SK-N-SH treated with all-trans-retinoic acid at 6 μM for 48 hours (cell line): ENCODE measurements around the gene OTUD3.

Experiments used
- ARNTL ChIP-seq: fragments of 450-650 bp; formaldehyde crosslinking; IDR thresholded peaks from 2 replicates; pipeline ENCODE4 v1.5.0; 2020; ENCODE audit warnings: low read depth, mild to moderate bottlenecking, moderate library complexity, borderline replicate concordance
- CSDC2 ChIP-seq: fragments of 250-450 bp; sonication (Bioruptor Pico); IDR thresholded peaks from 2 replicates; pipeline ENCODE4 v1.5.0; 2020; ENCODE audit warnings: mild to moderate bottlenecking, moderate library complexity
- ESRRG ChIP-seq: fragments of 250-450 bp; sonication (Bioruptor Pico); IDR thresholded peaks from 2 replicates; pipeline ENCODE4 v1.6.1; 2021; ENCODE audit warnings: mild to moderate bottlenecking
- TF ChIP-seq, protein P1 (sequence below): fragments of 250-450 bp; sonication (Bioruptor Pico); IDR thresholded peaks from 2 replicates; pipeline ENCODE4 v1.8.0; 2020; ENCODE audit warnings: mild to moderate bottlenecking, moderate library complexity, borderline replicate concordance
- TF ChIP-seq, protein P2 (sequence below): fragments of 250-450 bp; sonication (Bioruptor Pico); IDR thresholded peaks from 2 replicates; pipeline ENCODE4 v1.8.0; 2021; ENCODE audit warnings: low read depth, mild to moderate bottlenecking, moderate library complexity, borderline replicate concordance

GRCh38 chr1:19889656-19890055 lies 7.5 kb downstream of the OTUD3 start:
- TF ChIP-seq ARNTL (CRISPR knock-in tag) = no peak
- TF ChIP-seq, protein P1, sequence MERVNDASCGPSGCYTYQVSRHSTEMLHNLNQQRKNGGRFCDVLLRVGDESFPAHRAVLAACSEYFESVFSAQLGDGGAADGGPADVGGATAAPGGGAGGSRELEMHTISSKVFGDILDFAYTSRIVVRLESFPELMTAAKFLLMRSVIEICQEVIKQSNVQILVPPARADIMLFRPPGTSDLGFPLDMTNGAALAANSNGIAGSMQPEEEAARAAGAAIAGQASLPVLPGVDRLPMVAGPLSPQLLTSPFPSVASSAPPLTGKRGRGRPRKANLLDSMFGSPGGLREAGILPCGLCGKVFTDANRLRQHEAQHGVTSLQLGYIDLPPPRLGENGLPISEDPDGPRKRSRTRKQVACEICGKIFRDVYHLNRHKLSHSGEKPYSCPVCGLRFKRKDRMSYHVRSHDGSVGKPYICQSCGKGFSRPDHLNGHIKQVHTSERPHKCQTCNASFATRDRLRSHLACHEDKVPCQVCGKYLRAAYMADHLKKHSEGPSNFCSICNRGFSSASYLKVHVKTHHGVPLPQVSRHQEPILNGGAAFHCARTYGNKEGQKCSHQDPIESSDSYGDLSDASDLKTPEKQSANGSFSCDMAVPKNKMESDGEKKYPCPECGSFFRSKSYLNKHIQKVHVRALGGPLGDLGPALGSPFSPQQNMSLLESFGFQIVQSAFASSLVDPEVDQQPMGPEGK (CRISPR knock-in tag) = no peak
- TF ChIP-seq, protein P2, sequence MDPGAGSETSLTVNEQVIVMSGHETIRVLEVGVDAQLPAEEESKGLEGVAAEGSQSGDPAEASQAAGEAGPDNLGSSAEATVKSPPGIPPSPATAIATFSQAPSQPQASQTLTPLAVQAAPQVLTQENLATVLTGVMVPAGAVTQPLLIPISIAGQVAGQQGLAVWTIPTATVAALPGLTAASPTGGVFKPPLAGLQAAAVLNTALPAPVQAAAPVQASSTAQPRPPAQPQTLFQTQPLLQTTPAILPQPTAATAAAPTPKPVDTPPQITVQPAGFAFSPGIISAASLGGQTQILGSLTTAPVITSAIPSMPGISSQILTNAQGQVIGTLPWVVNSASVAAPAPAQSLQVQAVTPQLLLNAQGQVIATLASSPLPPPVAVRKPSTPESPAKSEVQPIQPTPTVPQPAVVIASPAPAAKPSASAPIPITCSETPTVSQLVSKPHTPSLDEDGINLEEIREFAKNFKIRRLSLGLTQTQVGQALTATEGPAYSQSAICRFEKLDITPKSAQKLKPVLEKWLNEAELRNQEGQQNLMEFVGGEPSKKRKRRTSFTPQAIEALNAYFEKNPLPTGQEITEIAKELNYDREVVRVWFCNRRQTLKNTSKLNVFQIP (CRISPR knock-in tag) = no peak
- no peak for TF ChIP-seq ESRRG (CRISPR knock-in tag)
- TF ChIP-seq CSDC2 (CRISPR knock-in tag) = no peak
